H1 (cell line): Measurements from ENCODE around the gene CCDC13. TPM values are rescaled to one million over a fixed set of nuclear protein-coding genes. Genes with fewer than 3 reads are reported as not detected.

Experiments
- CTCF ChIA-PET: fragments of 300-600 bp; sonication (Branson Sonifier 250); formaldehyde crosslinking; loops from one replicate; lab custom pipeline; 2021; ENCODE audit not compliant: partially characterized antibody; lab: Charles Lee
- POLR2A ChIA-PET: fragments of 300-600 bp; sonication (Branson Sonifier 250); formaldehyde crosslinking; loops from one replicate; lab custom pipeline; 2021; ENCODE audit warnings: inconsistent platforms; ENCODE audit not compliant: partially characterized antibody; lab: Charles Lee
- DNase-seq, 2 experiments: peaks; one replicate each; pipeline versions ENCODE4 v3.0.0 to v3.0.0-alpha.2; 2010 to 2022; ENCODE audit warnings: low spot score in 2 of 2, low read depth in 1 of 2, mixed read lengths in 1 of 2
- FAIRE-seq: peaks from 2 replicates; lab custom pipeline; 2011; peaks lifted over from hg19 to GRCh38; lab: Jason Lieb, UNC
- H2AFZ ChIP-seq: 2 replicates; pipeline ENCODE4 v1.8.1; 2012; ENCODE audit warnings: low read length, inconsistent platforms
- H2AK5ac ChIP-seq: 2 replicates; pipeline ENCODE4 v1.6.1; 2013; ENCODE audit warnings: low read depth, low read length
- H2BK120ac ChIP-seq: replicated peaks from 2 replicates; pipeline ENCODE3; 2013; ENCODE audit warnings: low read depth, low read length, inconsistent platforms
- H2BK12ac ChIP-seq: 2 replicates; pipeline ENCODE4 v1.6.1; 2013; ENCODE audit warnings: low read depth, low read length
- H2BK15ac ChIP-seq: 2 replicates; pipeline ENCODE4 v1.6.1; 2013; ENCODE audit warnings: low read length
- H2BK20ac ChIP-seq: 2 replicates; pipeline ENCODE4 v1.6.1; 2013; ENCODE audit warnings: low read length
- H2BK5ac ChIP-seq: 2 replicates; pipeline ENCODE4 v1.6.1; 2013; ENCODE audit warnings: low read depth, low read length
- H3K14ac ChIP-seq: 2 replicates; pipeline ENCODE4 v1.6.1; 2013; ENCODE audit warnings: inconsistent platforms; ENCODE audit not compliant: insufficient read length
- H3K18ac ChIP-seq: 2 replicates; pipeline ENCODE4 v1.6.1; 2013; ENCODE audit warnings: low read length; ENCODE audit errors: extremely low read depth
- H3K23ac ChIP-seq: 2 replicates; pipeline ENCODE4 v1.6.1; 2013; ENCODE audit warnings: inconsistent platforms; ENCODE audit not compliant: insufficient read length
- H3K23me2 ChIP-seq: 2 replicates; pipeline ENCODE4 v1.6.1; 2013; ENCODE audit warnings: low read depth, low read length
- H3K27ac ChIP-seq: 2 replicates; pipeline ENCODE4 v1.6.1; 2011; ENCODE audit warnings: low read depth, low read length, inconsistent platforms
- H3K27me3 ChIP-seq, 4 experiments: replicated peaks in 1 of 4; 1 replicate in 1 of 4; 2 replicates in 3 of 4; pipeline versions ENCODE4 v1.6.1 to v1.8.1; 2011 to 2013; ENCODE audit warnings: low read length in 3 of 4, mild to moderate bottlenecking in 3 of 4, inconsistent platforms in 2 of 4, mixed read lengths in 2 of 4, moderate library complexity in 1 of 4; ENCODE audit not compliant: control insufficient read depth in 3 of 4, insufficient read depth in 3 of 4; ENCODE audit errors: extremely low read depth in 1 of 4
- H3K36me3 ChIP-seq, 4 experiments: 2 replicates each; pipeline versions ENCODE4 v1.6.1 to v1.8.1; 2011 to 2013; ENCODE audit warnings: mild to moderate bottlenecking in 4 of 4, low read length in 3 of 4, moderate library complexity in 2 of 4, control low read depth in 1 of 4, inconsistent platforms in 1 of 4; ENCODE audit not compliant: insufficient read depth in 4 of 4, control insufficient read depth in 2 of 4
- H3K4ac ChIP-seq: replicated peaks from 2 replicates; pipeline ENCODE3; 2013; ENCODE audit warnings: low read length, low read depth, mixed read lengths, inconsistent platforms; ENCODE audit not compliant: insufficient read length
- H3K4me1 ChIP-seq, 4 experiments: replicated peaks in 1 of 4; 1 replicate in 1 of 4; 2 replicates in 3 of 4; pipeline versions ENCODE4 v1.6.1 to v1.8.1; 2011 to 2013; ENCODE audit warnings: low read length in 3 of 4, inconsistent platforms in 2 of 4, mixed read lengths in 1 of 4; ENCODE audit not compliant: insufficient read depth in 4 of 4, control insufficient read depth in 3 of 4
- H3K4me2 ChIP-seq, 2 experiments: 2 replicates each; pipeline versions ENCODE4 v1.6.1 to v1.8.1; 2011 to 2013; ENCODE audit warnings: low read depth in 2 of 2, low read length in 2 of 2, control low read depth in 1 of 2, inconsistent platforms in 1 of 2, mild to moderate bottlenecking in 1 of 2; ENCODE audit not compliant: insufficient read depth in 1 of 2
- H3K4me3 ChIP-seq, 4 experiments: fragments of 200-600, 300-600 bp in 1 of 4; sonication (generic), shearing (Covaris generic), sonication (Bioruptor Twin) in 1 of 4; 2 replicates each; pipeline versions ENCODE4 v1.5.1 to v1.8.1; 2011 to 2016; ENCODE audit warnings: low read length in 4 of 4, low read depth in 3 of 4, control low read depth in 2 of 4, inconsistent platforms in 2 of 4, mild to moderate bottlenecking in 2 of 4, mixed read lengths in 1 of 4, moderate library complexity in 1 of 4; ENCODE audit not compliant: insufficient read depth in 2 of 4; ENCODE audit errors: extremely low read depth in 1 of 4
- H3K56ac ChIP-seq: replicated peaks from 2 replicates; pipeline ENCODE3; 2013; ENCODE audit warnings: low read depth, mild to moderate bottlenecking, mixed read lengths, low read length, inconsistent platforms; ENCODE audit not compliant: insufficient read length
- H3K79me1 ChIP-seq: 2 replicates; pipeline ENCODE4 v1.6.1; 2013; ENCODE audit warnings: low read depth, low read length, control low read depth
- H3K79me2 ChIP-seq, 2 experiments: 2 replicates each; pipeline versions ENCODE4 v1.6.1 to v1.8.1; 2012 to 2013; ENCODE audit warnings: low read length in 2 of 2, mild to moderate bottlenecking in 2 of 2, inconsistent platforms in 1 of 2; ENCODE audit not compliant: insufficient read depth in 2 of 2, control insufficient read depth in 1 of 2
- H3K9ac ChIP-seq, 4 experiments: replicated peaks in 1 of 4; 1 replicate in 1 of 4; 2 replicates in 3 of 4; pipeline versions ENCODE4 v1.6.1 to v1.8.1; 2011 to 2013; ENCODE audit warnings: low read depth in 3 of 4, low read length in 3 of 4, control low read depth in 2 of 4, mild to moderate bottlenecking in 2 of 4, moderate library complexity in 2 of 4, inconsistent platforms in 1 of 4; ENCODE audit errors: extremely low read depth in 1 of 4
- H3K9me3 ChIP-seq, 2 experiments: 2 replicates each; pipeline versions ENCODE4 v1.6.1 to v1.8.1; 2012 to 2013; ENCODE audit warnings: mild to moderate bottlenecking in 2 of 2, moderate library complexity in 2 of 2, control low read depth in 1 of 2, inconsistent platforms in 1 of 2, low read depth in 1 of 2, low read length in 1 of 2, mixed read lengths in 1 of 2; ENCODE audit not compliant: insufficient read depth in 2 of 2
- H4K20me1 ChIP-seq, 2 experiments: replicated peaks in 1 of 2; 2 replicates each; pipeline versions ENCODE3 to v1.8.1; 2011 to 2013; ENCODE audit warnings: inconsistent platforms in 2 of 2, low read length in 2 of 2, mild to moderate bottlenecking in 1 of 2; ENCODE audit not compliant: insufficient read depth in 2 of 2, control insufficient read depth in 1 of 2
- H4K5ac ChIP-seq: 2 replicates; pipeline ENCODE4 v1.6.1; 2013; ENCODE audit warnings: low read length, low read depth, mixed read lengths, inconsistent platforms; ENCODE audit not compliant: insufficient read length
- H4K8ac ChIP-seq: 2 replicates; pipeline ENCODE4 v1.8.0; 2013; ENCODE audit warnings: mild to moderate bottlenecking, moderate library complexity, low read length, inconsistent platforms; ENCODE audit not compliant: insufficient read depth; ENCODE audit errors: extremely low read depth
- H4K91ac ChIP-seq: replicated peaks from 2 replicates; pipeline ENCODE3; 2013; ENCODE audit warnings: low read length, mixed read lengths, inconsistent platforms; ENCODE audit not compliant: insufficient read length
- ASH2L ChIP-seq: fragments of 200-600, 300-600 bp; sonication (generic); IDR thresholded peaks from one replicate; pipeline ENCODE4 v1.7.1; 2017; ENCODE audit warnings: low read length
- BCL11A ChIP-seq, 2 experiments: IDR thresholded peaks; one replicate each; pipeline ENCODE4 v1.6.1; 2011; ENCODE audit warnings: low read depth in 2 of 2, low read length in 2 of 2, mild to moderate bottlenecking in 2 of 2
- BRCA1 ChIP-seq: IDR thresholded peaks from 2 replicates; pipeline ENCODE4 v1.6.1; 2012; ENCODE audit warnings: low read depth, low read length, improper control_type of control experiment
- CBX5 ChIP-seq: fragments of 300-800, 300-1000 bp; sonication (generic); IDR thresholded peaks from 2 replicates; pipeline ENCODE4 v1.7.1; 2016; ENCODE audit warnings: antibody characterized with exemption, low read length, low read depth
- CHD1 ChIP-seq: IDR thresholded peaks from 2 replicates; pipeline ENCODE4 v1.6.1; 2012; ENCODE audit warnings: low read depth, low read length, improper control_type of control experiment
- CTBP2 ChIP-seq: IDR thresholded peaks from 2 replicates; pipeline ENCODE4 v1.7.0; 2011; ENCODE audit warnings: borderline replicate concordance, mild to moderate bottlenecking, moderate library complexity, mixed read lengths, low read length; ENCODE audit not compliant: insufficient read depth, insufficient read length
- HDAC6 ChIP-seq: IDR thresholded peaks from one replicate; pipeline ENCODE4 v1.7.1; 2012; ENCODE audit warnings: low read depth, mild to moderate bottlenecking, inconsistent platforms, low read length, moderate library complexity
- KDM1A ChIP-seq: fragments of 200-600, 300-600 bp; sonication (generic); IDR thresholded peaks from 2 replicates; pipeline ENCODE4 v1.7.1; 2016; ENCODE audit warnings: mild to moderate bottlenecking, low read length, borderline replicate concordance
- NANOG ChIP-seq: IDR thresholded peaks from 2 replicates; pipeline ENCODE4 v1.6.1; 2011; ENCODE audit warnings: low read length, low read depth, mild to moderate bottlenecking, inconsistent platforms; ENCODE audit not compliant: insufficient read depth, poor library complexity, severe bottlenecking
- NRF1 ChIP-seq: IDR thresholded peaks from 2 replicates; pipeline ENCODE4 v1.6.1; 2011; ENCODE audit warnings: mild to moderate bottlenecking, low read depth, low read length, improper control_type of control experiment
- PHF8 ChIP-seq: fragments of 200-600 bp; sonication (generic); conservative IDR thresholded peaks from 2 replicates; pipeline ENCODE4 v1.7.1; 2012; ENCODE audit warnings: low read depth, mild to moderate bottlenecking, inconsistent platforms, low read length, moderate library complexity
- POLR2AphosphoS5 ChIP-seq: IDR thresholded peaks from 2 replicates; pipeline ENCODE4 v1.6.1; 2011; ENCODE audit warnings: low read depth, low read length
- RXRA ChIP-seq: IDR thresholded peaks from 2 replicates; pipeline ENCODE4 v1.6.1; 2011; ENCODE audit warnings: low read depth, mild to moderate bottlenecking, low read length, moderate library complexity; ENCODE audit not compliant: insufficient read depth
- SP2 ChIP-seq: IDR thresholded peaks from 2 replicates; pipeline ENCODE4 v1.6.1; 2012; ENCODE audit warnings: mild to moderate bottlenecking, low read length, inconsistent platforms
- ZNF274 ChIP-seq: IDR thresholded peaks from 2 replicates; pipeline ENCODE4 v1.7.0; 2012; ENCODE audit warnings: low read length, borderline replicate concordance; ENCODE audit errors: extremely low read depth
- WGBS, 2 experiments: shearing (Covaris generic) in 1 of 2; methylation state at CpG; one replicate each; pipeline versions ENCODE4 v1.1.6 to v1.1.7; 2013 to 2015; ENCODE audit warnings: low lambda C conversion rate in 2 of 2, mixed read lengths in 2 of 2, inconsistent platforms in 1 of 2, low coverage in 1 of 2, missing lambda C conversion rate in 1 of 2; ENCODE audit not compliant: insufficient replicate concordance in 2 of 2, insufficient coverage in 1 of 2, insufficient read length in 1 of 2; ENCODE audit errors: extremely low coverage in 1 of 2, missing lambda C conversion rate in 1 of 2; 5-methylcytosine and 5-hydroxymethylcytosine counted together
- polyA plus RNA-seq, 7 experiments: library from polyadenylated mRNA; depleted of rRNA in 3 of 7; stranded (reverse) in 5 of 7; unstranded in 2 of 7; fragments of >200 nt in 5 of 7; fragments of 200-250 nt in 2 of 7; gene quantifications; 1 replicate in 5 of 7; 2 replicates in 1 of 7; 4 replicates in 1 of 7; pipeline versions ENCODE4 v1.2.1 to v1.2.3, GENCODE V29; 2011 to 2013; ENCODE audit warnings: missing spikeins in 2 of 7, mixed read lengths in 2 of 7
- total RNA-seq: library from RNA; stranded (reverse); fragmentation: NEBNext Ultra II Directional; extraction: Animal tissue kit (Norgen Biotek cat#: 25700); gene quantifications from 2 replicates; pipeline ENCODE4 v1.2.1, GENCODE V29; 2021

The CCDC13 gene
- total and polyA plus RNA-seq, 2 of the 8 experiments (the other 6 are each of a cell fraction or from before 2014, with no cell fraction given): 0.06 TPM; not detected in 1

DNA sequence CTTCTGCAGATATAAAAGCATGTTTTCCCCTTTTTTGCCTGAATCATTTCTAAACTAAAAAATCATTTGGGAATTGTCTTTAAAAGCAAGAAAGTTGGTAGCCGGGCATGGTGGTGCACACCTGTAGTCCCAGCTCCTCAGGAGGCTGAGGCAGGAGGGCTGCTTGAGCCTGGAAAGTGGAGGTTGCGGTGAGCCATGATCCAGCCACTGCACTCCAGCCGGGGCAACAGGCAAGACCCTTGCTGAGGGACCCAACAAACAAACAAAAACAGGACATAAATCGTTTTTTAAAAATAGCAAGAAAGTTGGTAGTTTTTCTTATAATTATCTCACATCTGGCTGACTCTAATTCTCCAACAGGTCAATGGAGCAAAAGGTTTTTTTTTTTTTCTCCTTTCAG lies 28.7 kb upstream of the CCDC13 start:
- no peak overlapping the region for H3K14ac ChIP-seq
- peaks cover 10% of the 10 kb centered on the region; the same call in 1 of the 2 replicates for H3K23me2 ChIP-seq
- H3K18ac ChIP-seq: no peak overlapping the region
- ChIA-PET CTCF (interaction anchor here (0.6 kb wide), 1 partner anchor 65 kb away, joined by 3 read pairs; no protein-coding TSS in a partner anchor), POLR2A (no interaction called here)
- H3K9ac ChIP-seq: no peak overlapping the region
- peaks cover 0 to 8% (median 3%) of the 10 kb centered on the region in 4 experiments; a peak in 4 of 7 replicates for H3K4me1 ChIP-seq
- no peak for FAIRE-seq
- H3K79me2 ChIP-seq: peaks cover 0 to 44% of the 10 kb centered on the region in 2 experiments; a peak in 3 of 4 replicates
- no peak for DNase-seq
- no peak overlapping the region for H4K5ac ChIP-seq
- H2BK12ac ChIP-seq: no peak overlapping the region
- no peak overlapping the region for H3K4ac ChIP-seq
- H3K56ac ChIP-seq: no peak overlapping the region
- no peak overlapping the region for H4K91ac ChIP-seq
- WGBS, 2 experiments: 91% methylated on average over 4 of the region's 4 CpGs; no CpG with 5 or more reads in 1 of the 2 experiments
- H3K79me1 ChIP-seq: no peaks in the 10 kb centered on the region; the same call in 1 of the 2 replicates
- H2BK120ac ChIP-seq: no peak overlapping the region
- no peak overlapping the region for H3K27ac ChIP-seq
- H2AK5ac ChIP-seq: no peak overlapping the region
- H4K8ac ChIP-seq: no peak overlapping the region
- H2BK20ac ChIP-seq: no peak overlapping the region
- peaks cover 0 to 9% (median 5%) of the 10 kb centered on the region in 4 experiments; a peak in 3 of 7 replicates for H3K27me3 ChIP-seq
- H2BK5ac ChIP-seq: no peak overlapping the region
- no peak overlapping the region for H2BK15ac ChIP-seq
- H3K9me3 ChIP-seq: no peaks in the 10 kb centered on the region
- H3K36me3 ChIP-seq: no peaks in the 10 kb centered on the region; a peak in 1 of 8 replicates
- no peak overlapping the region for H3K4me2 ChIP-seq
- no peak overlapping the region for H3K4me3 ChIP-seq
- no peak overlapping the region for H3K23ac ChIP-seq
- no peak overlapping the region for H2AFZ ChIP-seq
- no peaks in the 10 kb centered on the region for H4K20me1 ChIP-seq
- TF ChIP-seq SP2 (no peak), POLR2AphosphoS5 (no peak), PHF8 (no peak), NANOG (no peak), BRCA1 (no peak), HDAC6 (no peak), BCL11A (IDR thresholded peaks at IDR 0.05; ENCODE audit: low read depth in 2 of 2, low read length in 2 of 2) (no peak), KDM1A (no peak), CBX5 (no peak), CHD1 (no peak), NRF1 (no peak), ZNF274 (no peak), CTBP2 (no peak), RXRA (no peak), ASH2L (no peak)
